K562 (cell line): ENCODE measurements around the gene CAMK1D. TPM values are rescaled to one million over a fixed set of nuclear protein-coding genes. Genes with fewer than 3 reads are reported as not detected.

ENCODE experiments used
- ATAC-seq: fragments of 200-7000 bp; cut with Tn5 transposase; 3 replicates; pipeline ENCODE4 v1.9.1; 2020; ENCODE audit warnings: moderate library complexity
- BruUV-seq: library from RNA; stranded (reverse); fragments of 400-500 nt; replicated peaks from 2 replicates; lab custom pipeline; 2021; lab: Mats Ljungman, UMichigan
- CTCF ChIA-PET: fragments of 300-600 bp; formaldehyde crosslinking; extraction: SDS; loops from one replicate; lab custom pipeline; 2021; ENCODE audit warnings: low intra/inter-chr PET ratio; lab: Yijun Ruan, JAX
- POLR2A ChIA-PET: fragments of 300-600, 350-650 bp; sonication (Branson Sonifier 250); formaldehyde crosslinking; extraction: SDS; loops from one replicate; lab custom pipeline; 2021; ENCODE audit warnings: antibody characterized with exemption, inconsistent platforms; lab: Yijun Ruan, JAX
- DNase-seq, 4 experiments: peaks; one replicate each; pipeline versions ENCODE4 v3.0.0 to v3.0.0-alpha.2; 2011 to 2018; ENCODE audit warnings: low spot score in 3 of 4, mixed read lengths in 3 of 4; ENCODE audit errors: extremely low read depth in 1 of 4
- FAIRE-seq: peaks from 2 replicates; lab custom pipeline; 2011; peaks lifted over from hg19 to GRCh38; lab: Jason Lieb, UNC
- H2AFZ ChIP-seq: 2 replicates; pipeline ENCODE4 v1.6.0; 2011; ENCODE audit warnings: low read depth, low read length, control low read depth, inconsistent platforms
- H3K27ac ChIP-seq: fragments of 200-600 bp; 3 replicates; pipeline ENCODE4 v1.8.0; 2011; ENCODE audit warnings: low read depth, mild to moderate bottlenecking, control low read depth, inconsistent platforms, low read length, moderate library complexity, mixed read lengths; ENCODE audit errors: extremely low read depth
- H3K27me3 ChIP-seq, 2 experiments: fragments of 300-600 bp in 1 of 2; 2 replicates in 1 of 2; 3 replicates in 1 of 2; pipeline versions ENCODE4 v1.6.0 to v1.8.0; 2011; ENCODE audit warnings: inconsistent platforms in 2 of 2, low read length in 2 of 2, mild to moderate bottlenecking in 1 of 2, mixed read lengths in 1 of 2, moderate library complexity in 1 of 2; ENCODE audit not compliant: control insufficient read depth in 2 of 2, insufficient read depth in 2 of 2
- H3K36me3 ChIP-seq: fragments of 300-600 bp; 3 replicates; pipeline ENCODE4 v1.8.0; 2011; ENCODE audit warnings: mild to moderate bottlenecking, low read length, inconsistent platforms; ENCODE audit not compliant: control insufficient read depth, insufficient read depth
- H3K4me1 ChIP-seq, 2 experiments: fragments of 200-600 bp in 1 of 2; replicated peaks in 1 of 2; 2 replicates in 1 of 2; 3 replicates in 1 of 2; pipeline versions ENCODE4 v1.5.1 to v1.8.0; 2011; ENCODE audit warnings: inconsistent platforms in 2 of 2, low read length in 2 of 2, mild to moderate bottlenecking in 1 of 2, mixed read lengths in 1 of 2, moderate library complexity in 1 of 2; ENCODE audit not compliant: control insufficient read depth in 2 of 2, insufficient read depth in 2 of 2
- H3K4me2 ChIP-seq: 2 replicates; pipeline ENCODE4 v1.6.1; 2011; ENCODE audit warnings: low read length, control low read depth, inconsistent platforms, mixed read lengths; ENCODE audit not compliant: insufficient read depth
- H3K4me3 ChIP-seq: fragments of 200-600 bp; sonication (generic), shearing (Covaris generic); 2 replicates; pipeline ENCODE4 v1.5.1; 2016; ENCODE audit warnings: control low read depth, inconsistent platforms
- H3K79me2 ChIP-seq: fragments of 200-600 bp; 3 replicates; pipeline ENCODE4 v1.8.0; 2011; ENCODE audit warnings: low read length, inconsistent platforms; ENCODE audit not compliant: control insufficient read depth, insufficient read depth
- H3K9ac ChIP-seq, 2 experiments: 2 replicates each; pipeline versions ENCODE4 v1.6.0 to v1.6.1; 2011; ENCODE audit warnings: low read depth in 2 of 2, low read length in 2 of 2, control low read depth in 1 of 2, inconsistent platforms in 1 of 2, mild to moderate bottlenecking in 1 of 2, mixed read lengths in 1 of 2; ENCODE audit not compliant: insufficient read depth in 1 of 2
- H3K9me1 ChIP-seq: one replicate; pipeline ENCODE4 v1.6.0; 2011; ENCODE audit warnings: inconsistent platforms, mild to moderate bottlenecking, low read length, moderate library complexity; ENCODE audit not compliant: control insufficient read depth, insufficient read depth
- H3K9me3 ChIP-seq: replicated peaks from 2 replicates; pipeline ENCODE4 v1.5.1; 2011; ENCODE audit warnings: low read depth, low read length, inconsistent platforms; ENCODE audit not compliant: control insufficient read depth, insufficient read depth
- H4K20me1 ChIP-seq: replicated peaks from 2 replicates; pipeline ENCODE4 v1.6.1; 2011; ENCODE audit warnings: low read length, inconsistent platforms, mixed read lengths; ENCODE audit not compliant: control insufficient read depth, insufficient read depth
- CEBPG ChIP-seq, 3 experiments: fragments of 200-800 bp in 1 of 3; sonication (Bioruptor generic) in 1 of 3; sonication (generic) in 1 of 3; formaldehyde crosslinking in 1 of 3; IDR thresholded peaks in 2 of 3; conservative IDR thresholded peaks in 1 of 3; 2 replicates each; pipeline versions ENCODE4 v1.6.1 to v1.8.0; 2016 to 2022; ENCODE audit warnings: missing compliant biosample characterization in 2 of 3, missing genetic modification characterization in 2 of 3, mild to moderate bottlenecking in 1 of 3, missing genetic modification reagents in 1 of 3
- HMGN3 ChIP-seq: IDR thresholded peaks from 2 replicates; pipeline ENCODE4 v1.6.1; 2011; ENCODE audit warnings: borderline replicate concordance, low read depth, mild to moderate bottlenecking, mixed read lengths, low read length; ENCODE audit not compliant: insufficient read length; ENCODE audit errors: extremely low read depth
- NCOA1 ChIP-seq: fragments of 450-650 bp; IDR thresholded peaks from 2 replicates; pipeline ENCODE4 v1.6.1; 2016; ENCODE audit warnings: low read depth
- SAFB ChIP-seq: fragments of 200-400 bp; formaldehyde crosslinking; IDR thresholded peaks from 2 replicates; pipeline ENCODE4 v1.6.1; 2017; ENCODE audit warnings: low read depth, low read length, borderline replicate concordance
- SOX6 ChIP-seq: fragments of 450-650 bp; IDR thresholded peaks from 2 replicates; pipeline ENCODE4 v1.6.1; 2014; ENCODE audit warnings: mild to moderate bottlenecking
- USF2 ChIP-seq: sonication (generic); formaldehyde crosslinking; IDR thresholded peaks from 2 replicates; pipeline ENCODE4 v1.5.0; 2020; ENCODE audit warnings: missing genetic modification reagents
- WGBS: fragments of 100-300 bp; shearing (Covaris generic); methylation state at CpG from one replicate; pipeline ENCODE4 v1.1.6; 2016; ENCODE audit warnings: low coverage, mixed read lengths; ENCODE audit not compliant: insufficient coverage; ENCODE audit errors: missing lambda C conversion rate; 5-methylcytosine and 5-hydroxymethylcytosine counted together
- in situ Hi-C: fragments of 300-500 bp; cut with MboI; formaldehyde crosslinking; loops from 4 replicates; pipeline ENCODE4 v1.15.0; 2018; ENCODE audit warnings: inconsistent platforms, mixed read lengths
- intact Hi-C: fragments of 100-400 bp; cut with micrococcal nuclease; formaldehyde crosslinking; loops from 2 replicates; pipeline ENCODE4 v1.14.2; 2022
- polyA plus RNA-seq, 8 experiments: library from polyadenylated mRNA; depleted of rRNA in 4 of 8; stranded (reverse) in 5 of 8; unstranded in 3 of 8; fragments of >200 nt; fragmentation: Nextera tagmentation in 2 of 8; fragmentation: Illumina TruSeq in 1 of 8; extraction: Ambion mirVana in 2 of 8; extraction: Trizol in 1 of 8; gene quantifications; 2 replicates each; pipeline versions ENCODE4 v1.2.1 to v1.2.3, GENCODE V29; 2011 to 2014; ENCODE audit warnings: inconsistent platforms in 1 of 8, missing spikeins in 1 of 8
- total RNA-seq, 7 experiments: library from RNA; depleted of rRNA in 6 of 7; stranded (reverse); fragments of >200 nt in 6 of 7; fragmentation: Illumina TruSeq in 2 of 7; extraction: Trizol in 2 of 7; gene quantifications; 2 replicates each; pipeline versions ENCODE4 v1.2.1 to v1.2.3, GENCODE V29; 2011 to 2021; ENCODE audit warnings: low replicate concordance in 1 of 7

CAMK1D gene
- total and polyA plus RNA-seq, 9 of the 15 experiments (the other 6 are each of a cell fraction or from before 2014, with no cell fraction given): 0.12 to 0.24 (median 0.20) TPM; not detected in 5

- BruUV-seq: no TSS peak
- TF ChIP-seq NCOA1: no peak
- TF ChIP-seq CEBPG (CRISPR knock-in tag; IDR thresholded peaks at IDR 0.05): no peak
- TF ChIP-seq CEBPG (tag; conservative IDR thresholded peaks at IDR 0.05 in 1 of 2, IDR thresholded peaks at IDR 0.05 in 1 of 2): peak in 1 of 2 experiments; percentile 25; a peak in 1 of 4 replicates
- Histone ChIP-seq H3K9me3 (no peaks in the 10 kb centered on the region), H3K9me1 (no peaks in the 10 kb centered on the region), H3K36me3 (no peaks in the 10 kb centered on the region), H2AFZ (no peak overlapping the region), H3K9ac (no peak overlapping the region), H3K4me3 (no peak overlapping the region), H3K4me2 (no peak overlapping the region), H4K20me1 (0 out of 2 replicates have a peak, but pooled peaks cover 3% of the 10 kb centered on the region), H3K79me2 (no peaks in the 10 kb centered on the region), H3K4me1 (no peaks in the 10 kb centered on the region), H3K27me3 (peaks cover 34 to 41% of the 10 kb centered on the region in 2 experiments), H3K27ac (no peak overlapping the region)
- no peak for FAIRE-seq
- ChIA-PET CTCF (no interaction called here), POLR2A (interaction anchor here (0.6 kb wide), 1 partner anchor 88 kb away, joined by 3 read pairs; no protein-coding TSS in a partner anchor)
- under 1% methylated on average over 18 of the region's 18 CpGs for WGBS
- DNase-seq: no peak
- in situ Hi-C loops (no loop called here), intact Hi-C loops (no loop called here)
- no peak for ATAC-seq
Observed at GRCh38 chr10:12512332-12513002, 163.1 kb downstream of the CAMK1D start.

- Histone ChIP-seq H3K9me3 (no peaks in the 10 kb centered on the region), H3K4me1 (no peaks in the 10 kb centered on the region), H3K36me3 (no peaks in the 10 kb centered on the region), H4K20me1 (0 out of 2 replicates have a peak, but pooled peaks cover 3% of the 10 kb centered on the region), H3K4me2 (no peak overlapping the region), H3K27me3 (peaks cover 30 to 36% of the 10 kb centered on the region in 2 experiments), H2AFZ (no peak overlapping the region), H3K9me1 (no peaks in the 10 kb centered on the region), H3K4me3 (no peak overlapping the region), H3K27ac (no peak overlapping the region), H3K79me2 (no peaks in the 10 kb centered on the region), H3K9ac (no peak overlapping the region)
- TF ChIP-seq USF2 (CRISPR knock-in tag) (no peak), SAFB (no peak), SOX6 (no peak), HMGN3 (no peak)
- POLR2A ChIA-PET: no interaction called here
- no TSS peak for BruUV-seq
- ATAC-seq: no peak
- in situ Hi-C loops (no loop called here), intact Hi-C loops (no loop called here)
- CTCF ChIA-PET: no interaction called here
- no peak for FAIRE-seq
- DNase-seq: no peak
- WGBS: 2% methylated on average over 5 of the region's 5 CpGs
Observed at GRCh38 chr10:12513003-12513365, 163.6 kb downstream of the CAMK1D start.
